KMS-11 (cell line): ENCODE measurements around the gene TACC3.

Experiments
- H2AFZ ChIP-seq: fragments of 200-600 bp; sonication (generic); 2 replicates; pipeline ENCODE4 v1.6.1; 2016; ENCODE audit warnings: antibody characterized with exemption, mixed run types, low read depth
- H3K27ac ChIP-seq: fragments of 200-600 bp; sonication (generic); 2 replicates; pipeline ENCODE4 v1.6.1; 2016; ENCODE audit warnings: mild to moderate bottlenecking, mixed run types
- H3K27me3 ChIP-seq: fragments of 200-600 bp; sonication (generic); 2 replicates; pipeline ENCODE4 v1.6.1; 2017; ENCODE audit warnings: mild to moderate bottlenecking, low read depth, mixed run types, moderate library complexity; ENCODE audit not compliant: insufficient read depth
- H3K36me3 ChIP-seq: fragments of 200-600 bp; sonication (generic); 2 replicates; pipeline ENCODE4 v1.6.1; 2017; ENCODE audit warnings: mild to moderate bottlenecking, mixed run types; ENCODE audit not compliant: insufficient read depth
- H3K4me1 ChIP-seq: fragments of 200-600 bp; sonication (generic); 2 replicates; pipeline ENCODE4 v1.6.1; 2016; ENCODE audit warnings: mild to moderate bottlenecking, low read depth, mixed run types; ENCODE audit not compliant: poor library complexity, severe bottlenecking
- H3K4me2 ChIP-seq: fragments of 200-600 bp; sonication (generic); 2 replicates; pipeline ENCODE4 v1.7.0; 2016; ENCODE audit warnings: mild to moderate bottlenecking, mixed run types
- H3K4me3 ChIP-seq: fragments of 200-600 bp; sonication (generic); IDR thresholded peaks from 2 replicates; pipeline ENCODE4 v1.6.1; 2017; ENCODE audit warnings: low read depth, low read length, mixed read lengths; ENCODE audit not compliant: insufficient read depth
- H3K79me2 ChIP-seq: fragments of 200-600 bp; sonication (generic); 2 replicates; pipeline ENCODE4 v1.6.1; 2016; ENCODE audit warnings: low read depth, mixed run types; ENCODE audit not compliant: insufficient read depth
- H3K9ac ChIP-seq: fragments of 200-600 bp; sonication (generic); 2 replicates; pipeline ENCODE4 v1.6.1; 2016; ENCODE audit warnings: mild to moderate bottlenecking, mixed run types
- H4K20me1 ChIP-seq: fragments of 200-600 bp; sonication (generic); 2 replicates; pipeline ENCODE4 v1.6.1; 2016; ENCODE audit warnings: mild to moderate bottlenecking, mixed run types; ENCODE audit not compliant: insufficient read depth
- CTCF ChIP-seq: fragments of 200-600 bp; sonication (generic); conservative IDR thresholded peaks from 2 replicates; pipeline ENCODE4 v1.6.1; 2017; ENCODE audit warnings: low read depth, mild to moderate bottlenecking, antibody characterized with exemption, low read length, moderate library complexity, mixed read lengths

The TACC3 gene

GRCh38 chr4:1730532-1731135 lies 9.3 kb downstream of the TACC3 start:
- peaks cover 24% of the 10 kb centered on the region; the same call in 1 of the 2 replicates for H3K79me2 ChIP-seq
- no peaks in the 10 kb centered on the region; the same call in 1 of the 2 replicates for H3K36me3 ChIP-seq
- H3K27ac ChIP-seq: peak overlapping the region; percentile 94
- H4K20me1 ChIP-seq: no peaks in the 10 kb centered on the region
- H3K4me3 ChIP-seq: no peak overlapping the region
- no peaks in the 10 kb centered on the region for H3K27me3 ChIP-seq
- peaks cover 47% of the 10 kb centered on the region for H3K4me1 ChIP-seq
- H2AFZ ChIP-seq: no peak overlapping the region
- no peak for TF ChIP-seq CTCF
- peak overlapping the region; percentile 8; the same call in 1 of the 2 replicates for H3K4me2 ChIP-seq
- peak overlapping the region; percentile 44; the same call in 1 of the 2 replicates for H3K9ac ChIP-seq

GRCh38 chr4:1731180-1731579 lies 9.9 kb downstream of the TACC3 start:
- no peaks in the 10 kb centered on the region; the same call in 1 of the 2 replicates for H3K36me3 ChIP-seq
- peaks cover 43% of the 10 kb centered on the region for H3K4me1 ChIP-seq
- TF ChIP-seq CTCF: no peak
- H3K4me2 ChIP-seq: peak overlapping the region; percentile 8; the same call in 1 of the 2 replicates
- peak overlapping the region; percentile 44; the same call in 1 of the 2 replicates for H3K9ac ChIP-seq
- no peak overlapping the region for H2AFZ ChIP-seq
- H3K27me3 ChIP-seq: no peaks in the 10 kb centered on the region
- peak overlapping the region; percentile 94 for H3K27ac ChIP-seq
- H4K20me1 ChIP-seq: no peaks in the 10 kb centered on the region
- H3K4me3 ChIP-seq: no peak overlapping the region
- peaks cover 21% of the 10 kb centered on the region; the same call in 1 of the 2 replicates for H3K79me2 ChIP-seq

- H2AFZ ChIP-seq: no peak overlapping the region
- H3K79me2 ChIP-seq: peaks cover 15% of the 10 kb centered on the region; the same call in 1 of the 2 replicates
- no peaks in the 10 kb centered on the region for H4K20me1 ChIP-seq
- no peak overlapping the region for H3K27ac ChIP-seq
- H3K27me3 ChIP-seq: no peaks in the 10 kb centered on the region
- no peak for TF ChIP-seq CTCF
- H3K4me1 ChIP-seq: peaks cover 39% of the 10 kb centered on the region
- H3K9ac ChIP-seq: no peak overlapping the region
- no peak overlapping the region for H3K4me3 ChIP-seq
- H3K36me3 ChIP-seq: no peaks in the 10 kb centered on the region; the same call in 1 of the 2 replicates
- no peak overlapping the region for H3K4me2 ChIP-seq
These were observed 11.6 kb downstream of the TACC3 start for GRCh38 chr4:1732911-1733310.

- Histone ChIP-seq H3K79me2 (peaks cover 9% of the 10 kb centered on the region; the same call in 1 of the 2 replicates), H3K27ac (no peak overlapping the region), H2AFZ (no peak overlapping the region), H4K20me1 (no peaks in the 10 kb centered on the region), H3K4me1 (peaks cover 27% of the 10 kb centered on the region), H3K27me3 (no peaks in the 10 kb centered on the region), H3K4me2 (no peak overlapping the region), H3K9ac (no peak overlapping the region), H3K36me3 (no peaks in the 10 kb centered on the region), H3K4me3 (no peak overlapping the region)
- TF ChIP-seq CTCF: no peak
These were observed 13.9 kb downstream of the TACC3 start for GRCh38 chr4:1735215-1735614.
